Measurements from ENCODE around the gene ARHGEF17. TPM values are rescaled to one million over a fixed set of nuclear protein-coding genes. Genes with fewer than 3 reads are reported as not detected.

ARHGEF17 gene
- polyA plus RNA-seq, 3 donors = 0.16 to 1.2 (median 0.55) TPM

DNA sequence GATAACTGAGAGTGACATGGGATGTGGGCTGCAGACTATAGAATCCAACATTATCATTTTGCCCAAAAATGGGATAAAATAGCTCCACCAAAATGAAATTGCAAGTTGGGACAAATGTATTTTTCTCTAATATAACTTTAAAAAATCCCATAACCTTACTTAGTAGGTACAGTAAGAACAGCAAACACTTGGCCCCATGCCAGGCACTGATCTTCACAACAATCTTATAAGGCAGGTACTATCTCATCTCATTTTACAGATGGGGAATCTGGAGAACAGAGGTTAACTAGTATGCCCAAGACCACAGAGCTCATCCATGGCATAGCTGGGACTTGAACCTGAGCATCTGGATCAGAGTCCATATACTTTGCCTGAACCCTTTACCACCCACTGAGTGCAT, 13.5 kb upstream of the ARHGEF17 start:
- Mint-ChIP-seq H3K9me3 (no peaks in the 10 kb centered on the region), H3K27me3 (ENCODE audit: low read depth in 3 of 3) (peaks cover 5 to 15% (median 6%) of the 10 kb centered on the region in 3 donors), H3K27ac (no peak overlapping the region), H3K4me1 (peaks cover 26% of the 10 kb centered on the region), H3K4me3 (no peak overlapping the region), H3K36me3 (peaks cover 5 to 10% of the 10 kb centered on the region in 2 donors)
- no peak overlapping the region for H3K9ac ChIP-seq (ENCODE audit: insufficient read depth, low read length, poor library complexity, severe bottlenecking)
- peaks cover 0 to 2% of the 10 kb centered on the region in 2 donors for H3K36me3 ChIP-seq (replicated peaks in 1 of 2; ENCODE audit: control insufficient read depth in 1 of 2, insufficient read depth in 2 of 2, low read length in 2 of 2)
- DNase-seq = no peak
- H3K4me2 ChIP-seq (replicated peaks; ENCODE audit: extremely low read depth, low read length, poor library complexity, severe bottlenecking) = no peak overlapping the region
- no peak overlapping the region for H3K4me3 ChIP-seq (replicated peaks in 1 of 3; ENCODE audit: low read depth in 2 of 3, low read length in 3 of 3)
- no peaks in the 10 kb centered on the region for H3K9me3 ChIP-seq (replicated peaks in 1 of 2; ENCODE audit: control insufficient read depth in 1 of 2, insufficient read depth in 1 of 2, low read length in 2 of 2)
- H4K20me1 ChIP-seq (ENCODE audit: insufficient read depth, low read length) = no peaks in the 10 kb centered on the region
- no peak overlapping the region for H2AFZ ChIP-seq (ENCODE audit: insufficient read depth, low read depth, low read length, poor library complexity, severe bottlenecking)
- intact Hi-C loops (cut with micrococcal nuclease) = loop anchor here (5.0 kb wide), 3 partner anchors 42 to 107 kb away; no protein-coding TSS in a partner anchor
- no peak overlapping the region for H3K27ac ChIP-seq (ENCODE audit: low read depth in 1 of 2, low read length in 2 of 2)
- no peaks in the 10 kb centered on the region for H3K27me3 ChIP-seq (ENCODE audit: control insufficient read depth in 2 of 2, insufficient read depth in 2 of 2, low read length in 2 of 2)
- H3K79me2 ChIP-seq (ENCODE audit: insufficient read depth, low read length) = no peaks in the 10 kb centered on the region
- TF ChIP-seq, protein P1, sequence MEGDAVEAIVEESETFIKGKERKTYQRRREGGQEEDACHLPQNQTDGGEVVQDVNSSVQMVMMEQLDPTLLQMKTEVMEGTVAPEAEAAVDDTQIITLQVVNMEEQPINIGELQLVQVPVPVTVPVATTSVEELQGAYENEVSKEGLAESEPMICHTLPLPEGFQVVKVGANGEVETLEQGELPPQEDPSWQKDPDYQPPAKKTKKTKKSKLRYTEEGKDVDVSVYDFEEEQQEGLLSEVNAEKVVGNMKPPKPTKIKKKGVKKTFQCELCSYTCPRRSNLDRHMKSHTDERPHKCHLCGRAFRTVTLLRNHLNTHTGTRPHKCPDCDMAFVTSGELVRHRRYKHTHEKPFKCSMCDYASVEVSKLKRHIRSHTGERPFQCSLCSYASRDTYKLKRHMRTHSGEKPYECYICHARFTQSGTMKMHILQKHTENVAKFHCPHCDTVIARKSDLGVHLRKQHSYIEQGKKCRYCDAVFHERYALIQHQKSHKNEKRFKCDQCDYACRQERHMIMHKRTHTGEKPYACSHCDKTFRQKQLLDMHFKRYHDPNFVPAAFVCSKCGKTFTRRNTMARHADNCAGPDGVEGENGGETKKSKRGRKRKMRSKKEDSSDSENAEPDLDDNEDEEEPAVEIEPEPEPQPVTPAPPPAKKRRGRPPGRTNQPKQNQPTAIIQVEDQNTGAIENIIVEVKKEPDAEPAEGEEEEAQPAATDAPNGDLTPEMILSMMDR (IDR thresholded peaks at IDR 0.05) = no peak
- H3K4me1 ChIP-seq (ENCODE audit: control insufficient read depth in 1 of 2, insufficient read depth in 2 of 2, low read length in 2 of 2) = peaks cover 7 to 12% of the 10 kb centered on the region in 2 donors

DNA sequence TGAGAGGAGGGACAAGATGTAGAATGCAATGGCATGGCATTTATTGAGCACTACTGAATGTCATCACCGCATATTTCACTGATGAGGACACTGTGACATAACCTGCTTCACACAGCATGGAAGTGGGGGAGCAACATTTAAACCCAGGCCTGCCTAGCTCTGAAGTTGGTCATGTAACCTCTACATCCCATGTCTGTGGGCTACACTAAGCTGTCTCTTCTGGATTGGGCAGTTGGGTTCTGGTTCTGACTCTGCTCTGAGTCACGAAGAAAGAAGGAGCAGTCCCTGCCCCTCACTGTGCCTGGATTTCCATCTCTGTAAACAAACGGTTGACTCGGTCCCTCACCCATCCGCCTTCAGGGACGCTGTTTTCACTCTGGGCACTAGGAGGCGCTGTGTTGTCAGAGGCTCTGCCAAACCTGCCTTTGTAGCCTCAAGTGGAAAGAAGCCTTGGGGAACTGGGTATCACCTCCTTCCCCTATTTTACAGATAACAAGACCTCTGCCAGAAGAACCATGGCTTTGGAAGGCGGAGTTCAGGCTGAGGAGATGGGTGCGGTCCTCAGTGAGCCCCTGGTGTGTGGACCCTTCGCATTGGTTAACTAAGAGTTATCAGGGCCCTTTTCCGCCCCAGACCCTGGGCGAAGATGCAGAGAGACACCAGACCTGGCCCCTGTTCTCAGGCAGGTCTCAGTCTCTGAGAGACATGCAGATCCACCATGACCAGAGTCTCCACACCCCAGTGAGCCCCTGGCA, 12.7 kb upstream of the ARHGEF17 start:
- peak; percentile 76 to 84 (median 81) for DNase-seq
- peak overlapping the region in 1 of 7 donors; percentile 77 for H3K27ac Mint-ChIP-seq
- peaks cover 0 to 2% of the 10 kb centered on the region in 2 donors for H3K36me3 ChIP-seq (replicated peaks in 1 of 2; ENCODE audit: control insufficient read depth in 1 of 2, insufficient read depth in 2 of 2, low read length in 2 of 2)
- 45% methylated on average over 10 of the region's 12 CpGs for WGBS (ENCODE audit: insufficient coverage)
- no peaks in the 10 kb centered on the region for H3K27me3 ChIP-seq (ENCODE audit: control insufficient read depth in 2 of 2, insufficient read depth in 2 of 2, low read length in 2 of 2)
- H2AFZ ChIP-seq (ENCODE audit: insufficient read depth, low read depth, low read length, poor library complexity, severe bottlenecking) = no peak overlapping the region
- no peaks in the 10 kb centered on the region for H4K20me1 ChIP-seq (ENCODE audit: insufficient read depth, low read length)
- no peak overlapping the region for H3K27ac ChIP-seq (ENCODE audit: low read depth in 1 of 2, low read length in 2 of 2)
- TF ChIP-seq, protein P1 (IDR thresholded peaks at IDR 0.05) = peak; percentile 95
- H3K9ac ChIP-seq (ENCODE audit: insufficient read depth, low read length, poor library complexity, severe bottlenecking) = no peak overlapping the region
- intact Hi-C loops (cut with micrococcal nuclease) = loop anchor here in 1 of 2 donors (5.0 kb wide), 1 partner anchor 42 kb away; no protein-coding TSS in a partner anchor
- no peak overlapping the region for H3K4me2 ChIP-seq (replicated peaks; ENCODE audit: extremely low read depth, low read length, poor library complexity, severe bottlenecking)
- H3K4me3 ChIP-seq (replicated peaks in 1 of 3; ENCODE audit: low read depth in 2 of 3, low read length in 3 of 3) = no peak overlapping the region
- no peaks in the 10 kb centered on the region for H3K79me2 ChIP-seq (ENCODE audit: insufficient read depth, low read length)
- H3K4me3 Mint-ChIP-seq = no peak overlapping the region
- peaks cover 5 to 10% of the 10 kb centered on the region in 2 donors for H3K36me3 Mint-ChIP-seq
- no peaks in the 10 kb centered on the region for H3K9me3 ChIP-seq (replicated peaks in 1 of 2; ENCODE audit: control insufficient read depth in 1 of 2, insufficient read depth in 1 of 2, low read length in 2 of 2)
- peaks cover 29% of the 10 kb centered on the region for H3K4me1 Mint-ChIP-seq
- H3K27me3 Mint-ChIP-seq (ENCODE audit: low read depth in 3 of 3) = peaks cover 5 to 15% (median 6%) of the 10 kb centered on the region in 3 donors
- peaks cover 11 to 15% of the 10 kb centered on the region in 2 donors for H3K4me1 ChIP-seq (ENCODE audit: control insufficient read depth in 1 of 2, insufficient read depth in 2 of 2, low read length in 2 of 2)
- H3K9me3 Mint-ChIP-seq = no peaks in the 10 kb centered on the region
